NCI-H226 (cell line): ENCODE data around the gene TRDN.
"Not testable (repeated sequence)": the region's sequence is repeated elsewhere in the genome, so short reads cannot be mapped to it uniquely, and the experiment has no call there.

Source experiments
- DNase-seq: peaks from one replicate; pipeline ENCODE4 v3.0.0-alpha.2; 2015

The TRDN gene

DNA sequence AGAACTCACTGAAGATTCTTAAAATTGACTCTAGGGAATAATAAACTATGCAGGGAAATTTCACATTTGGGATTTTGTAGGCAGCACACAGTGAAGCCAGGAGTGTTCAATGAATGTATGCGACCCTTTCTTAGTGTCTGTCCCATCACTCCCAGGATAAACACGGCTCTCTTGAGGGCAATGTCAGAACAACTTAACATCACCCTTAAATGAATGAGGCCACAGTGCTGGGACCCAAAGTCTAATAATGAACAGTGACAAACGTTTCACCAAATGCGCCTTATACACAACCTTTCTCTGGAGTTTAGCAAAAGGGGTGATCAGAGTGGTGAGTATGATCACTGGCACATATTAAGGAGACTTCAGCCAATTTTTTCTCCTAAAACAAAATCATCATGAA is 403.4 kb downstream of the TRDN start:
- DNase-seq, result no peak

DNA sequence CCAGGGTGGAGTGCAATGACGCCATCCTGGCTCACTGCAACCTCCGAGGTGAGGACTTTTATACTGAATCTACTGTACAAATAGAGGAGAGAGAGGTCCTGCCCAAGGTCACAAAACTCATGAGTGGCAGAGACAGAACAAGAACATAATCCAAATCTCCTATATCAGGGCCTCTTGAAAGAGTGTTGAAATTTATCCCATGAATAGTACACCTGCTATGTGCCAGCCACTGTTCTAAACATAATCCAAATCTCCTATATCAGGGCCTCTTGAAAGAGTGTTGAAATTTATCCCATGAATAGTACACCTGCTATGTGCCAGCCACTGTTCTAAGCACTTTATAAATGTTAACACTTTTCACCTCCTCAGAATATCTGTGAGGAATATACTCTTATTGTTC is 409.0 kb downstream of the TRDN start:
- not testable (repeated sequence) for DNase-seq

GRCh38 chr6:123226398-123226797 is 410.4 kb downstream of the TRDN start:
- DNase-seq, result no peak

- DNase-seq, result no peak
Measured at GRCh38 chr6:123224077-123224476, 412.7 kb downstream of the TRDN start.

DNA sequence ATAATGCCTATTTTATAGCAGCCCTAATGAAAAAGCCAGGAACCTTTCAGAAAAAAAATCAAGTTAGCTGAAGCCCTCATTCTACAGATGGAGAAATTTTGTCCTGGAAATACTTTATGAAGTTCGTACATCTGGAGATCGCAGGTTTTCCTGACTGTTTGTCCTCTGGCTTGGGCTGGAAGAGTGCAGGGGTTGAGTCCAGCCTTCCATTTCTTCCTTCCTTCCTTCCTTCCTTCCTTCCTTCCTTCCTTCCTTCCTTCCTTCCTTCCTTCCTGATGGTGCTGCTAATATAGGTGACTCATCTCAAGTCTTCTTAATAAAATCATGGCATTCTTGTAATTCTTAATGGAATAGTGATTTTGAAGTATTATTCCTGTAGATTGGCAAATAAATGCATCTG is 413.3 kb downstream of the TRDN start:
- DNase-seq, result no peak

GRCh38 chr6:123215211-123215610 is 421.5 kb downstream of the TRDN start:
- no peak for DNase-seq

DNA sequence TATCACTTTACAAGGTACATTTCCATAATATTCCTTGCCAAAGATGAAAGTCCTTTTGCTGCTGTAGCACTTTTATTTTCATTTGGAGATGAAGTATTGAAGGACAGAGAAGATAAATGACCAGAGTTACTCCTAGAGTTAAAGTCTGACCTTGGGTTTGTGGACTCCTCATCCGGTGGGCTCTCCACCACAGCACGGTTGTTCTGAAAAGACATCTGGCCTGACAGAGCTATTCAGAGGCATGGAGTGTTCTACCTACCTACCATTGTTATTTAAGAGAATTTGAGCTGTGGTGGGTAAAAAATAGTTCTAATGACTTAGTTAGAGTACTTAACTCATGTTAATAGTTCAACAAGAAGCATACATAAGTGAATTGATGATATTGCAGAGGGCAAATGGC is 422.3 kb downstream of the TRDN start:
- no peak for DNase-seq

- DNase-seq, result no peak
Measured at GRCh38 chr6:123213921-123214320, 422.8 kb downstream of the TRDN start.

DNA sequence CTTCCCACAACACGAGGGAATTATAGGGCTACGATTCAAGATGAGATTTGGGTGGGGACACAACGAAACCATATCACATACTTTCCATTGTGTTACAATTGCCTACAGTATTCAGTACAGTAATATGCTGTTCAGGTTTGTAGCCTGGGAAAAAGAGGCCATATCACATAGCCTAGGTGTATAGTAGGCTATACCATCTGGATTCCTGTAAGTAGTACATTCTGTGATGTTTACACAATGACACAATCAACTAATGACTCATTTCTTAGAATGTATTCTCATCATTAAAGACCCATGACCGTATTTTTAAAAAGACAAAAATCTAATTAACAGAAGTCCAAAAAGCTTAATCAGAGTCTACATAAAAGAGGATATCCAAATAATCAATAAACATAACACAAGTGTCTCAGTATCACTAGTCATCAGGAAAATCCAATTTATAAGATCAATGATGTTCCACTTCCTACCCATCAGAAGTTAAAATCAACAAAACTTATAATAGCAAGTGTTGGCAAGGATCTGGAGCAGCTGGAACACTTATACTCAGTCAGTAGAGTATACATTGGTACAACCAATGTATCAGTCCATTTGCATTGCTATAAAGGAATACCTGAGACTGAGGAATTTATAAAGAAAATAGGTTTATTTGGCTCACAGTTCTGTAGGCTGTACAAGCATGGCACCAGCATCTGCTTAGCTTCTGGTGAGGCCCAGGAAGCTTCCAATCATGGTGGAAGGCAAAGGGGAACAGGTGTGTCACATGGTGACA is 424.8 kb downstream of the TRDN start:
- DNase-seq, result no peak

DNA sequence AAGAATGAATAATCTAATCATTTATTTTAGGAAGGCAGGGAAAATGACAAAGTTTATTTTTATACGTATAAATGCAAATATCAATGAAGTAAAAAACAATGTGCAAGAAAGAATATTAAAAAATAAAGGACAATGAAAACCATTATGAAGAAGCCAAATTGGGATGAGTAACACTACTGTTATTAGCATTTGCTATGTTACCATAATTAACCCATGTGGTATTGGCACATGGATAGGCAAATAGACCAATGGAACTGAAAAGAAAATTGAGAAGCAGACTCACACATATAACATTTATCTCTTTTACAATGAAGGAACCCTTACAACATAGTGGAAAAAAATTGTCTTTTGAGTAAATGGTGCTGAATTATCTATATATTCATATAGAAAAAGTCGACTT is 426.1 kb downstream of the TRDN start:
- no peak for DNase-seq

GRCh38 chr6:123207967-123208510 is 428.7 kb downstream of the TRDN start:
- DNase-seq, result no peak

- no peak for DNase-seq
Measured at GRCh38 chr6:123203928-123204327, 432.8 kb downstream of the TRDN start.

DNA sequence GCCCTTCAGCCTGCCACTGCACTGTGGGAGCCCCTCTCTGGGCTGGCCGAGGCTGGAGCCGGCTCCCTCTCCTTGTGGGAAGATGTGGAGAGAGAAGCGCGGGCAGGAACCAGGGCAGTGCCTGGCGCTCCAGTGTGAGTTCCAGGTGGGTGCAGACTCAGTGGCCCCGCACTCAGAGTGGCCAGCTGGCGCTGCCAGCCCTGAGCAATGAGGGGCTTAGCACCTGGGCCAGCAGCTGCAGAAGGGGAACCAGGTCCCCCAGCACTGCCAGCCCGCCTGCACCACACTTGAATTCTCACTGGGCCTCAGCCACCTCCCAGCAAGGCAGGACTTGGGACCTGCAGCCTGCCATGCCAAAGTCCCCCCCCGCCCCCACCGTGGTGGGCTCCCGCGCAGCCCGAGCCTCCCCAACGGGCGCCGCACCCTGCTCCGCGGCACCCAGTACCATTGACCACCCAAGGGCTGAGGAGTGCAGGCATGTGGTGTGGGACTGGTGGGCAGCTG is 434.8 kb downstream of the TRDN start:
- no peak for DNase-seq

DNA sequence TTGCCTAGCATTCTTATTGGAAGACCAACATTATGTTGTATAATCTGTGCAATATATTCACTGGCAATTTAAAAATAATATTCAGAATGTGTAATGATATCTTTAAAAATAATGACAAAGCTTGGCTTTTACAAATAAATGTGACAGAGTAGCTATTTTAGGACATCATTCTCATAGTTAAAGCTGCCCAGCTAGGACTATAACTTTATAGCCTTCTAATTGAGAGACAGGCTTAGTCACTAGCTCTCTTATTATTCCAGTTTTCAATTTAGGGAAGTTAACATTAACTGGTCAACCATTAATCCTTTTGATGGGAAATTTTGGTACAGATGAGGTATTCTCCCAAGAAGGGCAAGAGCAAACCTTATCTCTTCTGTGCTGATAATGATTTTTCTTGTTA is 443.5 kb downstream of the TRDN start:
- no peak for DNase-seq

DNA sequence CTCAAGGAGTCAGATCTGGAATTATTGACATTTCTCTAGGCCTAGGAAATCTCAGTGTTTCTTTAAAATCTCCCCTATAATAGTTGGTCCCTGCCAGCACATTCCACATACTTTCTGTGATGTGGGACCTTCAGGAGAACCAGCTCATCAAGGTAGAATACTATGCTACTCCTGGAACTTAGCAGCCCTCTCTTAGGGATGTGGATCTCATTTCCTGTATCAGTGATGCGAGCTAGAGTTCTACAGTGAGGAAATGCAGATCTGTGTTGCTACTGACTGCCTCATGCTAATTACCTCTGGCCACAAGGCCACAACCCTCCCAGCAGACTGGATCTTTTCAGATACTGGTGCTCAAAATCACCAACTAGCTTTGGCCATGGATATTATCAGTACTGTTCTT is 446.9 kb downstream of the TRDN start:
- DNase-seq, result no peak

GRCh38 chr6:123182998-123183397 is 453.8 kb downstream of the TRDN start:
- no peak for DNase-seq

GRCh38 chr6:123176706-123177105 is 460.0 kb downstream of the TRDN start:
- no peak for DNase-seq

DNA sequence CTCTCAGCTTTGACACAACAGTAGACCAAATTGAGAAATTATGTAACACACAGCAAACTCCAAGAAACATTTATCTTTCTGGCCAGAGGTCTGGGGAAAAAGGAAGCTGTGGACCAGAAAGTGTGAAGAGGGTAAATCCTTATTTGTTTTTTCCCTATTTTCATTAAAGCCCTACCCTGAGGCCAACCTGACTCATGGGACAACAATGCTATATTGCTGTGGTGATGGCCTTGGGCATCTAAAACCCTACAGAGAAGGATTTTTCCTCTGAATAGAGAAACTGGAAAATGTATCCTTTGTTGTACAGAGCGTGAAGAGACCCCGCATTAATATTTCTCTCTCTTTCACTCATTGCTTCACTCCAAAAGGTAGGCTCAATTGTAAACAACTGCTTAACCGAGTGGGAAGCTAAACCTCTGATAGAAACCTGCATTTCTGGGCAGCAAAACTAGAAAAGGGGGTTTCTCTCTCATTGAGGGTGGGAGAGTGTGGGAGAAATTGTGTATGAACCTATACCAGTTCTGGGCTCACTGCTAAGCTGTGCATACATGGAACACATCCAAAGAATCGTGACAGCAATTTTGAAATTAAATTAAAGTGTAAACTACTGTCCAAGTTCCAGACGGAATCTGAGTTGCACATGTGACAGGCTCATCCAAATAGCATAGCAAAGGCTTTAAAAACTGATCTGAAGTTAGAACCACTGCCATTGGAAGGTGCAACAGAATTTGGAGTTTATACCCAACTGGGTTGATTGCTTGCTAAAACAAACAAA is 465.2 kb downstream of the TRDN start:
- DNase-seq, result no peak

GRCh38 chr6:123169774-123170095 is 467.0 kb downstream of the TRDN start:
- DNase-seq, result no peak

DNA sequence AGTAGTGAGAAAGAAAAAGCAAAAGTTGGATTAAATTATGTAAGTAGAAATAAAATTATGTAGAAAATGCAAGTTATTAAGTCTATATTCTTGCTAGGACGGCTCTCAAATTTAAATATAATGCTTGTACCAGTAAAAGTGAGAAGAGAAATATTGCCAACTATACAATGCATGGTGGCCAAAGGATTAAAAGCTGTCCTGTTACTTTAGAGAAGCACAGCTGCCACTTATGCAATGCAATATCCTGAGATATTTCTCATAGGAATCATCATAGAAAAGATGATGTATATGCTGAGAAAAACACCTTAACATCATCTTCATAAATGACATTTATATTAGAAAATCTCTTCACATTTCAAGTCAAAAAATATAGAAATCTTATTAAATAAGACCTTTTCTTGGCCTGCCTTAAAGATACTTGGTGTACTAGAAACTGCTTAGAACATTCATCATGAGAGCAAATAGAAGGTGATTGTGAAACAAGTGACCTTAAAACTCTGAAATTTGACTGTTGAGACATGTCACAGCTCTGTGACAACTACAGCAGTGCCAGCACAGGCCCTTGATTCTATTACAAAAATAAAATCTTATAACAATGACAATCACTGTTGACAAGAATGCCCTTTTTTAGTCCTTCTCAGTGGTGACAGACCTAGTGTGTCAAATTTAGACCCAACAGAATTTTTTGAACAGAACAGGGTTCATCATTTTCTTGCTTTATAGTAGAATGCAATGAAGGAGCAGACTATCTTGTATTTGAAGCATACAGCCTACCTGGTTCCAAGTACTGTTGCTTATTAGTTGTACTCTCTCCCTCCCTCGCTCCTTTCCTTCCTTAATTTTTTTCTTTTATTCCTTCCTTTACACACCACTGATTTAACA is 467.6 kb downstream of the TRDN start:
- no peak for DNase-seq

GRCh38 chr6:123168466-123168865 is 468.3 kb downstream of the TRDN start:
- no peak for DNase-seq
